GM19193 (cell line): ENCODE measurements around the gene SPINT1.
A peak's percentile ranks its signal among the peaks of the same experiment; 100 is the strongest.

Experiments
- POLR2A ChIP-seq: IDR thresholded peaks from 4 replicates; pipeline ENCODE4 v1.6.1; 2011; ENCODE audit not compliant: insufficient read depth, insufficient read length; ENCODE audit errors: extremely low read depth

SPINT1 gene

DNA sequence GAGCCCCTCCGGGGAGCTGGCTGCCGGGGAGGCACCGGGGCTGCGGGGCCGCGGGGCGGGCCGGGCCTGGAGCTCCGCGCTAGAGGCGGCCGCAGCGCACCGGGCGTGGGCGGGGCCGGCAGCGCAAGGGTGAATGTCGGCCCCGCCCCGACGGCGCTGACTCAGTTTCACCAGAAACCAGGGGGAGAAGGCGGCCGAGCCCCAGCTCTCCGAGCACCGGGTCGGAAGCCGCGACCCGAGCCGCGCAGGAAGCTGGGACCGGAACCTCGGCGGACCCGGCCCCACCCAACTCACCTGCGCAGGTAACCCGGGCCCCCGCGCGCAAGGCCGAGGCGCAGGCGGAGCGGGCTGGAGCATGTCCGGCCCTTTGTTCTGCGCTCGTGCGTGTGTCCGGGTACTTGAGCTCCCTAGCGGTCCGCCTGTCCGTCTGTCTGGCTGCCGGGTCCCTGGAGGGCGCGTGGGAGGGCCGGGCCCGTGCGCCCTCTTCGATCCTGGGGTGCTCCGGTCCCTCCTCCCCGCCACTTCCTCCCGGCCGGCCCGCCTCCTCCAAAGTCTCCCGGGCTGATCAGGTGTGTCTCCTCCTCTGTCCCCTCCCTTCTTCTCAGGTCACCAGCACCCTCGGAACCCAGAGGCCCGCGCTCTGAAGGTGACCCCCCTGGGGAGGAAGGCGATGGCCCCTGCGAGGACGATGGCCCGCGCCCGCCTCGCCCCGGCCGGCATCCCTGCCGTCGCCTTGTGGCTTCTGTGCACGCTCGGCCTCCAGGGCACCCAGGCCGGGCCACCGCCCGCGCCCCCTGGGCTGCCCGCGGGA is at the start of gene SPINT1:
Gene SPINT1, plus strand, starts transcription at position 164 of the 811 bp plus-strand sequence. Its CDS starts 507 bp downstream, at position 671.
- no peak for TF ChIP-seq POLR2A

DNA sequence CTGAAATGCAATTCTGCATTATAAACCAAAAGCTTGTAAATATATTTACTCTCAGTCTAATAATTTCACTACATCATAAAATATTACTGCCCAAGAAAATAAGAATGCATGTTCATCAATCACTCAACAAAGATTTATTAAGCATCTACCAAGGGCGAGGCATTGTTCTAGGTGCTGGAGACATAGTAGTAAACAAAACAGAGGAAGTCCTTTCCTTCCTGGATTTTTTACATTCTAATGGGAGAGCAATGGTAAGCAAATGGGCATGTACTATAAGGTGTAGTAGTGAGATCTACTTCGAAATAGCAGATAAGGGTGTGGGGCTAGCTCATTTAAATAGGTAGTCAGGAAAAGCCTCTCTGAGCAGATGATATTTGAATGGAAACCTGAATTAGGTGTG is 47.8 kb upstream of the SPINT1 start:
- no peak for TF ChIP-seq POLR2A

- TF ChIP-seq POLR2A: no peak
Measured at GRCh38 chr15:40796512-40796911, 47.3 kb upstream of the SPINT1 start.

DNA sequence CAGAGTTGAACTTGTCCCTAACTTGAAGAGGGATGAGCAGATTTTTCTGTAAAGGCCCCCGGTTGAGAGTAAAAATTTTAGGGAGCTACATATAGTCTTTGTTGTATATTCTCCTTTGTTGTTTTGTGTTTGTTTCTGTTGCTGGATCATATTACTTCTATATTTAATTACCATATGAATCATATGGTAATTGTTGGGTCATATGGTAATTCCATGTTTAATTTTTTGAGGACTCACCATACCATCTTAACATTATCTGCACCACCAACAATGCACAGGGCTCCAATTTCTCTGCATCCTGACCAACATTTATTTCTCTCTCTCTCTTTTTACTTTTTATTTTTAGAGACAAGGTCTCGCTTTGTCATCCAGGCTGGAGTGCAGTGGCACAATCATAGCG is 44.3 kb upstream of the SPINT1 start:
- TF ChIP-seq POLR2A: no peak

DNA sequence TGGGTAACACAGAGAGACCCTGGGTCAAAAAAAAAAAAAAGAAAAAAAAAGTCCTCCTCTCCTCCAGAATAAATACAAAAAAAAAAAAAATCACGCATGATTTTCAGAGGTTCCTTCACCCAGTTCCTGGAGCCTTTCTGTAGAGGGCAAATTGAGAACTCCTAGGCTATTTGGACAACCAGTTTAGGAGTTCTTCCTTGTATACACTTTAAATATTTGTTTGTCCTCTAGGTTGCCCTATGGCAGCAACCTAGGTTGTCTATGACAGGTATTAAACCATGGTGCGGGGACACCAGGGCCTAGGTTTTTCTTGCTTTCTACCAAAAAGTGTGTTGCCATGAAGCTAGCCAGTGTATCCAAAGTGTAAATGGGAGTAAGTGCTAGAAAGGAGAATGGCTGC is 40.8 kb upstream of the SPINT1 start:
- no peak for TF ChIP-seq POLR2A

DNA sequence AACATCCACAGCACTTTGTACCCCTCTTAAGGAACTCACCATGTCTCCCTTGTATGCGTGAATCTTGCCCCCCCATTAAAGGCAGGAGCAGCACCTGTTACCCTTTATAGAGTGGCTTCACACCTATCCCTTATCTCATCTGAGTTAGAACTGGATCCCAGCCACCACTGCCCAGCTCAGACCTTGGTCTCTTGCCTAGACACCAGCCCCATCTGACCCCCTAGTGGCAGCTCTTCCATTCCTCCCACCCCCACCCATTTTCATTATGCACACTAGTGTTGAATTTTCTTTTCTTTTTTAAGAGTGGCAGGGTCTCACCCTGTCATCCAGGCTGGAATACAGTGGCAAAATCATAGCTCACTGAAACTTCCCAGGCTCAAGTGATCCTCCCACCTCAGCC is 40.2 kb upstream of the SPINT1 start:
- no peak for TF ChIP-seq POLR2A

GRCh38 chr15:40806672-40807027 is 37.2 kb upstream of the SPINT1 start:
- TF ChIP-seq POLR2A: no peak

DNA sequence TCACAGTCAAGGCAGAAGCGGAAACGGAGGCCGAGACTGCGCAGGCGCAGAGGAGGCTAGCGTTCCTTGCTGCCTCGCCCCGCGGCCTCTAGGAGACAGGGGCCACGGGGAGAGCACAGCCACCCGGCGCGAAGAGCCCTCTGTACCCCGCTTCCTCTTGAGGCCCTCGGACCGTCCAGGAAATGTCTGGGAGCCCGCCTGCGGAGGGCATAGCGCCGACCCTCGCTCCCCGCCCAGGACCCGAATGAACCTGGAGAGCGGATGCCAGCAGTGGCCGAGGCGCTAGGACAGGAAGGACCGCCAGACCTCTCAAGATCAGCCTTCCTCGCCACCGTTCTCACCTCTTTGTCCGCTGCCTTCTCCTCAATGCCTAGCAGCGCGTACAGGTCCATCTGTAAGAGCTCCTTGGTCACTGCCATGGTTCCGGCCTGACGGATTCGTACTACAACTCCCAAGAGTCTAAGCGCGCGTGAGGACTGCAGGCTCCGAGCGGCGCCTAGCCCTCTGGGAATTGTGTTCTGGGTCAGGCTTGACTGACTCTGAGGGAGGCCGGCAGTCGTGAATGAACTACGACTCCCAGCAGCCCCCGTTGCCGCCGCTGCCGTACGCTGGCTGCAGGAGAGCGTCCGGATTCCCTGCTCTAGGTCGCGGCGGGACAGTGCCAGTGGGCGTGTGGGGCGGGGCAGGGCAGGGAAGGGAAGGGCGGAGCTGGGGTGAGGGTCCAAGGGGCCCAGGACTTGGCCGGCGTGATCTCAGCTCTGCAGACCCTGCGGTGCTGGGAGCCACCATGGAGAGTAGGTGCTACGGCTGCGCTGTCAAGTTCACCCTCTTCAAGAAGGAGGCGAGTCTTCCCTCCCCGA is 36.6 kb upstream of the SPINT1 start, which contains the start of the genes DNAJC17 and ZFYVE19:
Gene DNAJC17, minus strand, starts transcription at position 446 of the 860 bp plus-strand sequence. Its CDS starts 27 bp downstream, at position 419.
Gene ZFYVE19, plus strand, starts transcription at position 62 of the 860 bp plus-strand sequence. Its CDS starts 501 bp downstream, at position 563.
- TF ChIP-seq POLR2A: peak; percentile 89

- TF ChIP-seq POLR2A: no peak
Measured at GRCh38 chr15:40807888-40808461, 35.9 kb upstream of the SPINT1 start.

DNA sequence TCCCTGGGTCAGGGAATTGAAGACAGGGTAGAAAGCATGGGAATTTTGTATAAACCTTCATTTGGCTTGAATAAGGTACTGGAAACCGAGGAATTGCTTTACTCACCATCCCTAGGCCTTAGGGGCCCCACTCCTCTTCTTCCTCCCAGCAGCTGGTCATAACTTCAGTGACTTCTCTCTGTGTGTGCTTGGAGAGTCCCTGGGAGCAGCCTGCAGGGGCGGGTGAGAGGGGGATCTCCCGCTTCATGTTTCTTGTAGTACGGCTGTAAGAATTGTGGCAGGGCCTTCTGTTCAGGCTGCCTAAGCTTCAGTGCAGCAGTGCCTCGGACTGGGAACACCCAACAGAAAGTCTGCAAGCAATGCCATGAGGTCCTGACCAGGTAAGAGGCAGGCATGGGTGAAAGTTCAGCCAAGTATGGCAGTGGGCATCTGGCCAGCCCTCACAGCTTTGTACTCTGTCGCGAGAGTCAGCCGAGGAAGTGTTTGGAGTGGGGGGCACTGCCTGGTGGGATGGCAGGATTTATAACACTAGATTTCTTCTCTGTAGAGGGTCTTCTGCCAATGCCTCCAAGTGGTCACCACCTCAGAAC is 34.9 kb upstream of the SPINT1 start:
- TF ChIP-seq POLR2A: no peak

- no peak for TF ChIP-seq POLR2A
Measured at GRCh38 chr15:40812721-40813425, 31.0 kb upstream of the SPINT1 start.

DNA sequence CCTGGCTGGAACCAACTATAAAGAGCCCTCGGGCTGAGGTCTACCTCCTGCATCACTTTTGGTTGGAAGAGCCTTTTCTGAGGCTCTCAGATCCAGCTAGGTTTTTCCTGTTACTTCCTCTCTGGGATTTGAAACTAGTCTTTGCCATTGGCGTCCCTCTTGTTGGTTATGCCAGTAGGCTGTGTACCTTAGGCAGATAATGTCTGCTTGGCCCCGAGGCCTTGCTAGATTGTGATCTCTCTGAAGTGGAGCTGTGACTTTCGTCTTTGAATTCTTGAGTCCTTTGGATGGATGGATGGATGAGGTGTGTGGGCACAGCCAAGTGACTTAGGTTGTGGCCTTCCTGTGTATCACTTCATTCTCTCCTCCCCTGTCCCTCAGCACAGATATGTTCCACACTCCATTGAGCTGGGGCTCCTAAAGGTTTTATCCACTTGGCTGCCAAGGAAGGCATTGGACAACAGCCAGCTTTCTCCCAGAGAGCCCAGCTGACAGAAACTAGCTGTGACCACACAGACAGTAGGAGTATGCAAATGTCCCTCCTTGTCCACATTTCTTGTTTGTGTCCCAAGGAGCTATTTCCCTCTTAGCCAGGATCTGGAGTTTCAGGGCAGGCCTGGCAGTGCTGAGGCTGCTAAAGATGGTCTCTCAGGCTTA is 28.7 kb upstream of the SPINT1 start:
- no peak for TF ChIP-seq POLR2A

DNA sequence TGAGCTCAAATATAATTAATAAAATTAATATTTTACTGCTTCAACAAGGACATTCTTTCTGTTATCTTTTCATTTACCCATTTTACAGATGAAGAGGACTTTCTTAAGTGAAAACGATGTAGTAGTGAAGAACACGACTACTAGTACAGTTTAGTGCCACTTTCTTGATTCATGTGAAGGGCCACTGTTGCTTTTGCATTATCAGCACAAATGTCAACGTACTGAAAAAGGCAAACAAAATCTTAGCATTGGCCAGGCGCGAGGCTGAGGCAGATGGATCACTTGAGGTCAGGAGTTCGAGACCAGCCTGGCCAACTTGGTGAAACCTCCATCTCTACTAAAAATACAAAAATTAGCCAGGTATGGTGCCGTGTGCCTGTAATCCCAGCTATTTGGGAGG is 24.8 kb upstream of the SPINT1 start:
- TF ChIP-seq POLR2A: no peak

GRCh38 chr15:40821195-40821594 is 22.7 kb upstream of the SPINT1 start:
- TF ChIP-seq POLR2A: no peak
